HEK293 (cell line): ENCODE measurements around the gene ITPR2.

Experiments used
- CTCF ChIA-PET: fragments of 350-600 bp; formaldehyde crosslinking; extraction: SDS; loops from one replicate; lab custom pipeline; 2021; ENCODE audit warnings: antibody characterized with exemption; lab: Yijun Ruan, JAX
- POLR2A ChIA-PET: fragments of 300-600 bp; formaldehyde crosslinking; extraction: SDS; loops from one replicate; lab custom pipeline; 2020; ENCODE audit warnings: antibody characterized with exemption, inconsistent platforms; lab: Yijun Ruan, JAX
- H3K27ac ChIP-seq: fragments of 200-500 bp; sonication (Bioruptor generic); 2 replicates; pipeline ENCODE4 v1.5.1; 2014; ENCODE audit warnings: low read depth, low read length, control low read depth, inconsistent platforms; ENCODE audit errors: extremely low read depth
- H3K36me3 ChIP-seq, 2 experiments: fragments of 200-500 bp in 1 of 2; sonication (Bioruptor generic) in 1 of 2; 1 replicate in 1 of 2; 2 replicates in 1 of 2; pipeline ENCODE4 v1.5.1; 2014 to 2017; ENCODE audit warnings: inconsistent platforms in 2 of 2, low read length in 2 of 2; ENCODE audit not compliant: control insufficient read depth in 2 of 2, insufficient read depth in 1 of 2
- H3K4me1 ChIP-seq: fragments of 200-500 bp; sonication (Bioruptor generic); 2 replicates; pipeline ENCODE4 v1.5.1; 2014; ENCODE audit warnings: mild to moderate bottlenecking, low read length, inconsistent platforms; ENCODE audit not compliant: control insufficient read depth, insufficient read depth
- H3K4me3 ChIP-seq: 2 replicates; pipeline ENCODE4 v1.5.1; 2011; ENCODE audit warnings: low read depth, mild to moderate bottlenecking, control low read depth, low read length, moderate library complexity
- H3K9me3 ChIP-seq: fragments of 200-500 bp; sonication (Bioruptor generic); 2 replicates; pipeline ENCODE4 v1.5.1; 2014; ENCODE audit warnings: low read depth, low read length, inconsistent platforms; ENCODE audit not compliant: control insufficient read depth, insufficient read depth
- GFI1B ChIP-seq: fragments of 450-650 bp; formaldehyde crosslinking; IDR thresholded peaks from 2 replicates; pipeline ENCODE4 v1.5.1; 2016; ENCODE audit warnings: missing biosample characterization, missing genetic modification characterization
- KLF1 ChIP-seq: fragments of 450-650 bp; formaldehyde crosslinking; IDR thresholded peaks from 2 replicates; pipeline ENCODE4 v1.5.1; 2016; ENCODE audit warnings: missing biosample characterization, missing genetic modification characterization
- SCRT2 ChIP-seq: fragments of 450-650 bp; formaldehyde crosslinking; IDR thresholded peaks from 2 replicates; pipeline ENCODE4 v1.5.1; 2016; ENCODE audit warnings: missing biosample characterization, missing genetic modification characterization
- SP7 ChIP-seq: fragments of 450-650 bp; formaldehyde crosslinking; IDR thresholded peaks from 2 replicates; pipeline ENCODE4 v1.5.1; 2016; ENCODE audit warnings: missing biosample characterization, missing genetic modification characterization
- TRIM28 ChIP-seq: IDR thresholded peaks from 2 replicates; pipeline ENCODE4 v1.6.1; 2011; ENCODE audit warnings: low read length, control low read depth, borderline replicate concordance
- YY2 ChIP-seq: fragments of 450-650 bp; formaldehyde crosslinking; IDR thresholded peaks from 2 replicates; pipeline ENCODE4 v1.5.1; 2016; ENCODE audit warnings: missing biosample characterization, missing genetic modification characterization
- ZBTB1 ChIP-seq: fragments of 450-650 bp; formaldehyde crosslinking; IDR thresholded peaks from 2 replicates; pipeline ENCODE4 v1.5.1; 2016; ENCODE audit warnings: missing biosample characterization, missing genetic modification characterization
- ZBTB21 ChIP-seq: fragments of 450-650 bp; formaldehyde crosslinking; IDR thresholded peaks from 2 replicates; pipeline ENCODE4 v1.5.1; 2017; ENCODE audit warnings: missing biosample characterization, missing genetic modification characterization
- ZFP3 ChIP-seq: fragments of 450-650 bp; formaldehyde crosslinking; IDR thresholded peaks from 2 replicates; pipeline ENCODE4 v1.5.1; 2016; ENCODE audit warnings: low read depth, missing biosample characterization, missing genetic modification characterization
- ZFP69B ChIP-seq: fragments of 450-650 bp; formaldehyde crosslinking; IDR thresholded peaks from 2 replicates; pipeline ENCODE4 v1.5.1; 2016; ENCODE audit warnings: missing biosample characterization, missing genetic modification characterization
- ZNF132 ChIP-seq: fragments of 450-650 bp; formaldehyde crosslinking; IDR thresholded peaks from 2 replicates; pipeline ENCODE4 v1.5.1; 2017; ENCODE audit warnings: missing biosample characterization, missing genetic modification characterization, borderline replicate concordance
- ZNF138 ChIP-seq: fragments of 450-650 bp; formaldehyde crosslinking; IDR thresholded peaks from 2 replicates; pipeline ENCODE4 v1.5.1; 2016; ENCODE audit warnings: missing biosample characterization, missing genetic modification characterization, borderline replicate concordance
- ZNF174 ChIP-seq: fragments of 450-650 bp; formaldehyde crosslinking; IDR thresholded peaks from 2 replicates; pipeline ENCODE4 v1.5.0; 2017; ENCODE audit warnings: missing biosample characterization, mild to moderate bottlenecking, missing genetic modification characterization
- ZNF223 ChIP-seq: fragments of 450-650 bp; formaldehyde crosslinking; IDR thresholded peaks from 2 replicates; pipeline ENCODE4 v1.5.1; 2016; ENCODE audit warnings: missing biosample characterization, missing genetic modification characterization
- ZNF280D ChIP-seq: fragments of 450-650 bp; formaldehyde crosslinking; IDR thresholded peaks from 2 replicates; pipeline ENCODE4 v1.5.1; 2016; ENCODE audit warnings: missing biosample characterization, missing genetic modification characterization
- ZNF292 ChIP-seq: fragments of 450-650 bp; formaldehyde crosslinking; IDR thresholded peaks from 2 replicates; pipeline ENCODE4 v1.5.1; 2016; ENCODE audit warnings: low read depth, missing biosample characterization, missing genetic modification characterization, borderline replicate concordance
- ZNF335 ChIP-seq: fragments of 450-650 bp; formaldehyde crosslinking; conservative IDR thresholded peaks from 2 replicates; pipeline ENCODE4 v1.5.1; 2016; ENCODE audit warnings: missing biosample characterization, missing genetic modification characterization
- ZNF391 ChIP-seq: fragments of 450-650 bp; formaldehyde crosslinking; IDR thresholded peaks from 2 replicates; pipeline ENCODE4 v1.5.1; 2016; ENCODE audit warnings: low read depth, missing biosample characterization, missing genetic modification characterization, borderline replicate concordance
- ZNF416 ChIP-seq: fragments of 450-650 bp; formaldehyde crosslinking; IDR thresholded peaks from 2 replicates; pipeline ENCODE4 v1.5.1; 2016; ENCODE audit warnings: missing biosample characterization, missing genetic modification characterization
- ZNF473 ChIP-seq: fragments of 450-650 bp; formaldehyde crosslinking; IDR thresholded peaks from 2 replicates; pipeline ENCODE4 v1.5.1; 2017; ENCODE audit warnings: missing biosample characterization, missing genetic modification characterization
- ZNF529 ChIP-seq: fragments of 450-650 bp; formaldehyde crosslinking; IDR thresholded peaks from 2 replicates; pipeline ENCODE4 v1.5.1; 2017; ENCODE audit warnings: missing genetic modification characterization, missing biosample characterization; ENCODE audit not compliant: insufficient replicate concordance
- ZNF558 ChIP-seq: fragments of 450-650 bp; formaldehyde crosslinking; IDR thresholded peaks from 2 replicates; pipeline ENCODE4 v1.5.1; 2016; ENCODE audit warnings: missing biosample characterization, missing genetic modification characterization
- ZNF560 ChIP-seq: fragments of 450-650 bp; formaldehyde crosslinking; IDR thresholded peaks from 2 replicates; pipeline ENCODE4 v1.5.1; 2017; ENCODE audit warnings: missing biosample characterization, missing genetic modification characterization, borderline replicate concordance
- ZNF664 ChIP-seq: fragments of 450-650 bp; formaldehyde crosslinking; IDR thresholded peaks from 2 replicates; pipeline ENCODE4 v1.5.1; 2016; ENCODE audit warnings: missing biosample characterization, missing genetic modification characterization
- ZNF776 ChIP-seq: fragments of 450-650 bp; formaldehyde crosslinking; IDR thresholded peaks from 2 replicates; pipeline ENCODE4 v1.5.0; 2017; ENCODE audit warnings: missing biosample characterization, missing genetic modification characterization, borderline replicate concordance
- ZNF843 ChIP-seq: fragments of 450-650 bp; formaldehyde crosslinking; IDR thresholded peaks from 2 replicates; pipeline ENCODE4 v1.5.1; 2016; ENCODE audit warnings: missing biosample characterization, missing genetic modification characterization
- ZSCAN30 ChIP-seq: fragments of 450-650 bp; IDR thresholded peaks from 2 replicates; pipeline ENCODE4 v1.5.1; 2018; ENCODE audit warnings: missing biosample characterization, mild to moderate bottlenecking, missing genetic modification characterization, moderate library complexity
- TF ChIP-seq, protein P1 (sequence below): fragments of 450-650 bp; formaldehyde crosslinking; IDR thresholded peaks from 2 replicates; pipeline ENCODE4 v1.5.1; 2016; ENCODE audit warnings: missing biosample characterization, missing genetic modification characterization

Gene ITPR2

GRCh38 chr12:26293612-26294011, 539.4 kb downstream of the ITPR2 start:
- CTCF ChIA-PET = interaction anchor here (0.8 to 0.9 kb wide), 2 partner anchors 137 to 215 kb away, joined by 3 to 4 read pairs; no protein-coding TSS in a partner anchor
- Histone ChIP-seq H3K4me1 (no peaks in the 10 kb centered on the region), H3K9me3 (no peaks in the 10 kb centered on the region), H3K4me3 (no peak overlapping the region), H3K36me3 (no peaks in the 10 kb centered on the region), H3K27ac (no peak overlapping the region)
- TF ChIP-seq ZNF174 (tag by site-specific recombination) = no peak
- 0 out of 2 replicates have a peak, but pooled peaks have one; percentile 5 for TF ChIP-seq SCRT2 (tag by site-specific recombination)
- no peak for TF ChIP-seq ZNF138
- no peak for TF ChIP-seq ZNF558 (tag by site-specific recombination)
- POLR2A ChIA-PET = interaction anchor here (0.7 kb wide), 1 partner anchor 499 kb away, joined by 5 read pairs; no protein-coding TSS in a partner anchor

GRCh38 chr12:26292596-26292995, 540.4 kb downstream of the ITPR2 start:
- CTCF ChIA-PET = no interaction called here
- no peak for TF ChIP-seq ZBTB1
- no peak for TF ChIP-seq SP7 (tag by site-specific recombination)
- no peak for TF ChIP-seq ZNF280D (tag by site-specific recombination)
- no peak for TF ChIP-seq ZNF292 (tag by site-specific recombination)
- TF ChIP-seq ZNF335 = no peak
- no peak for TF ChIP-seq ZNF664 (tag by site-specific recombination)
- TF ChIP-seq ZNF473 (tag by site-specific recombination) = no peak
- no peak for TF ChIP-seq ZNF529 (tag by site-specific recombination)
- TF ChIP-seq ZBTB21 (tag by site-specific recombination) = no peak
- no peak for TF ChIP-seq YY2 (tag by site-specific recombination)
- no peak for TF ChIP-seq ZNF223 (tag by site-specific recombination)
- TF ChIP-seq ZFP3 (tag by site-specific recombination) = no peak
- TF ChIP-seq, protein P1, sequence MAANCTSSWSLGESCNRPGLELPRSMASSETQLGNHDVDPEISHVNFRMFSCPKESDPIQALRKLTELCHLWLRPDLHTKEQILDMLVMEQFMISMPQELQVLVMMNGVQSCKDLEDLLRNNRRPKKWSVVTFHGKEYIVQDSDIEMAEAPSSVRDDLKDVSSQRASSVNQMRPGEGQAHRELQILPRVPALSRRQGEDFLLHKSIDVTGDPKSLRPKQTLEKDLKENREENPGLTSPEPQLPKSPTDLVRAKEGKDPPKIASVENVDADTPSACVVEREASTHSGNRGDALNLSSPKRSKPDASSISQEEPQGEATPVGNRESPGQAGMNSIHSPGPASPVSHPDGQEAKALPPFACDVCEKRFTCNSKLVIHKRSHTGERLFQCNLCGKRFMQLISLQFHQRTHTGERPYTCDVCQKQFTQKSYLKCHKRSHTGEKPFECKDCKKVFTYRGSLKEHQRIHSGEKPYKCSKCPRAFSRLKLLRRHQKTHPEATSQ (tag by site-specific recombination) = no peak
- TF ChIP-seq ZNF391 (tag by site-specific recombination) = no peak
- TF ChIP-seq, all 188 proteins: peak for 0
- Histone ChIP-seq H3K4me1 (no peaks in the 10 kb centered on the region), H3K27ac (no peak overlapping the region), H3K4me3 (no peak overlapping the region), H3K9me3 (no peaks in the 10 kb centered on the region), H3K36me3 (no peaks in the 10 kb centered on the region)
- POLR2A ChIA-PET = no interaction called here

- ChIA-PET CTCF (no interaction called here), POLR2A (no interaction called here)
- H3K4me1 ChIP-seq = no peaks in the 10 kb centered on the region
- H3K9me3 ChIP-seq = no peaks in the 10 kb centered on the region
- no peaks in the 10 kb centered on the region for H3K36me3 ChIP-seq
- H3K4me3 ChIP-seq = no peak overlapping the region
- H3K27ac ChIP-seq = no peak overlapping the region
- TF ChIP-seq KLF1 (tag by site-specific recombination) (no peak), TRIM28 (no peak), ZNF132 (tag by site-specific recombination) (no peak), ZNF174 (tag by site-specific recombination) (no peak), ZNF843 (tag by site-specific recombination) (no peak), ZFP69B (no peak), ZSCAN30 (tag by site-specific recombination) (no peak), GFI1B (tag by site-specific recombination) (no peak), ZNF560 (tag by site-specific recombination) (no peak), ZNF416 (tag by site-specific recombination) (no peak), ZNF776 (tag by site-specific recombination) (no peak)
Measured at GRCh38 chr12:26290565-26290964, 542.4 kb downstream of the ITPR2 start.
